HG03139 (cell line): ENCODE data around the gene TRIM65.
"Not testable (repeated sequence)": the region's sequence is repeated elsewhere in the genome, so short reads cannot be mapped to it uniquely, and the experiment has no call there.

Experiments
- ATAC-seq: cut with Tn5 transposase; IDR thresholded peaks from one replicate; pipeline ENCODE4 v1.9.1; 2021; ENCODE audit not compliant: unreplicated experiment

TRIM65 gene

GRCh38 chr17:75876190-75876937, 20.4 kb downstream of the TRIM65 start:
- no peak for ATAC-seq

DNA sequence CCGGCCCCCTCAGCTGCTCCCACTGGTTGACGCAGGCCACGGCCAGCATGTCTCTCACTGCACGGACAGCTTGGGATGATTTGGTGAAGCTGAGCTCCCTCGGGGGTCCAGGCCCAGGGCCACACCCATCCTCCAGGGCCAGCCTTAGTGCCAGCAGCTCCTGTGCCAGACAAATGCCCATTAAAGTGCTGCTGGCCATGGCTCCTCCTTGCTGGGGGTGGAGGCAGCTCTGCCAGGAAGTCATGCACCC, 20.9 kb downstream of the TRIM65 start:
- no peak for ATAC-seq

- no peak for ATAC-seq
These were observed 21.4 kb downstream of the TRIM65 start for GRCh38 chr17:75875182-75875939.

- no peak for ATAC-seq
These were observed 22.2 kb downstream of the TRIM65 start for GRCh38 chr17:75874323-75875181.

DNA sequence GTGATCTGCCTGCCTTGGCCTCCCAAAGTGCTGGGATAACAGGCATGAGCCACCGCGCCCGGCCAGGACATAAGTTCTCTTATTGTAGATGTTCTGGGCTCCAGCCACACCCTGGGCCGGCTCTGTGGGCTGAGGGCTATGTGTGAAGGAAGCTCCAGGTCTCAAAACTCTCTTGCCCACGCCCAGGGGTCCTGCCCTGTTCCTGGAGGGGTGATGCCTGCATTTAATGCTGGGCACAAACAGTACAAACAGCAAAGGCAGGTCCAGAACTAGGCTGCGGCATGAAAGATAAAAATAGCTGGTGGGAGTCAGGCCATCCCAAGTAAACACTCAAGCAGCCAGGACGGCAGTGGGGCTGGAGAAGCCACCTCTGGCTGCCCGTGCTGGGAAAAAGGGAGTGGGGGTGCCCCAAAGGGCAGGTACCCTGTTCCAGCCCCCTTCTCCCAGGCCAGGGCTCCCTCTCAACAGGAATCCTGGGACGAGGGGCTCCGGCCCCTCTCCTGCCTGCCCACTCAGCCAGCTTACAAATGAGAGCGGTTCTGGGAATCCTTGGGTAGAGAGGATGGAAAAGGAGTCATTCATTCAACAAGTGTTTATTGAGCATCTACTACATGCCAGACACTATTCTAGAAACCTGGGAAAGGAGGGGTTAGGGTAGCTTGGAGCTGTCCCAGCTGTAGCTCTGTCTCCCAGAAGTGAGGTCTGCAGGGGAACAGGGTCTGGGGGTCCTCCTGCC, 23.0 kb downstream of the TRIM65 start:
- no peak for ATAC-seq

DNA sequence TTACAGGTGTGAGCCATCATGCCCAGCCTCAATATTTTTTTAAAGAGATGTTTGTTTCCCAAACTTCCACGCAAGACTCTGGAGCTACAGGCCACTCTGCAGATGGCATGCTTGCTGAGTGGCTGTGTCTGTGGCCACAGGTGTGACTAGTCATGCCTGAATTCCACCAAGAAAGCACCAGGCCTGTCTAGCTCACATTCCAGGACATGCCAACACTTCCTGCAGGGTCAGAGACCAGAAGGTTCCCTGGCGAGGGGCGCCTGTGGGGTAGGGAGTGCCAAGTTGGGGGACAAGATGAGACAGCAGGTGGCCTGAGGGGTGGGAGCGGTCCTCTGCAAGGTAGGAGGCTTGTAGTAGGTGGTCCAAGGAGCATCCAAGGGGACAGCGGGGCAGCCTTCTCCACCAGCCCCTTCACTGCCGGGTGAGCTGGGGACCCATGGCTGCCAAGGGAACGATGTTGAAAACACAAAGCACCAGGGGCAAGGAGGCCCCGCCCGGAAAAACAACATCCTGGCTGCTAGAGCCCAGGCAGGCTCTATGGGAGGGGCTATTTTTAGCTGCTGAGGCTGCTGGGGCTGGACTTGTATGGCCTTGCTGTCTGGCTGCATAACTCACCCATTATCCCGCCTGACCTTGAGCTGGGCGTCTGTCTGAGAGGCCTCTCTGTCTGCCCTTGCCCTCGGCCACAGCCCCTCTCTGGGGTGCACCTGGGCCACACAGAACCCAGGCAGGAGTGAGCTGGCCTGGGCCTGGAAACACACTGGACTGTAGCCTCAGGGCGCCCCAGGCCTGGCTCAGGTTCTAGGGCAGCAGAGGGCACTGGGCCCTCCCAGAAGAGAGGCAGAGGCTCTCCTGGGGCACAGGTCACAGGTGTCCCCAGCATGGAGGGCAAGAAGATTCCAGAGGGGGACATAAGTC, 24.1 kb downstream of the TRIM65 start:
- no peak for ATAC-seq

DNA sequence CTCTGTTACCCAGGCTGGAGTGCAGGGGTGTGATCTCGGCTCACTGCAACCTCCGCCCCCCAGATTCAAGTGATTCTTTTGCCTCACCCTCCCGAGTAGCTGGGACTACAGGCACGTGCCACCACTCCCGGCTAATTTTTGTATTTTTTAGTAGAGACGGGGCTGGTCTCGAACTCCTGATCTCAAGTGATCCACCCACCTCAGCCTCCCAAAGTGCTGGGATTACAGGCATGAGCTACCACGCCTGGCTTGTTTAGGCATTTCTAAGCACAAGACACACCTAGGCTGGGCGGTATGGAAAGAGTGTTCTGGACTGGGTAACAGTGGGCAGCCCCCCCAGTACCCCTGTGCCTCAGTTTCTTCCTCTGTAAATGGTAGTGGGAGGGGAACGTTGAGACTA, 26.5 kb downstream of the TRIM65 start:
- not testable (repeated sequence) for ATAC-seq

DNA sequence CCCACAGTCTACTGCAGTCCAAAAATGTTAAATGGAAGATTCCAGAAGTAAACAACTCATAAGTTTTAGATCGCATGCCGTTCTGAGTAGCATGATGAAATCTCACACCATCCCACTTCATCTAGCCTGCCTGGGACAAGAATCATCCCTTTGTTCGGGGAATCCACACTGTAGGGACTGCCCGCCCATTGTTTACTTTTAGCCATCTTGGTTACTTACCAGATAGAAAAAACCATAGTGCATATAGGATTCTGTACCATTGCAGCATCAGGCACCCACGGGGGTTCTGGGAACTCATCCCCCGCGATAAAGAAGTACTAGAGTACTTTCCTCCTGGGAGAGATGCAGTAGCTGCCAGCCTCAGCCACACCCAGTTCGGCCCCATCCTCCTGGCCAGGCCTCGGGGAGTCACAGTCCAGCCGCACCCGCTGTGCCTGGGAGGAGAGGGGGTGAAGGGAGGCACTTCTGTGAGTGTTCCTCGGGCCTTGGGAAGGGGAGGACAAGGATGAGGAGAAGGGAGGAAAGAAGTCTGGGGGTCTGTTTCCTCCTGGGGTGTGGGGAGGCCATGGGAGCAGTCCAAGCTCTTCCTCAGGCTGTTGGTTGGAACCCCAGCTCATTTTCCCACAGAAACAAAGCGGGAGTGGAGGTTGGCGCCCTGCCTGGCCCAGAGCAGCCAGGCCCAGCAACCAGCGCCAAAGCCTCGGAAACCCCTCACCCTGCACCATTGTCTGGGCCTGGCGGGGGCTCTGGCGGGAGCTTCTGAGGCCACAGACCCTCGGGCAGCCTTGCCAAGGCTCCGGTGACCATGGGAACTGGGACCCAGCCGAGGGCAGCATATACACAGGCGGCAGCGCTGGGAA, 27.2 kb downstream of the TRIM65 start:
- ATAC-seq: no peak

DNA sequence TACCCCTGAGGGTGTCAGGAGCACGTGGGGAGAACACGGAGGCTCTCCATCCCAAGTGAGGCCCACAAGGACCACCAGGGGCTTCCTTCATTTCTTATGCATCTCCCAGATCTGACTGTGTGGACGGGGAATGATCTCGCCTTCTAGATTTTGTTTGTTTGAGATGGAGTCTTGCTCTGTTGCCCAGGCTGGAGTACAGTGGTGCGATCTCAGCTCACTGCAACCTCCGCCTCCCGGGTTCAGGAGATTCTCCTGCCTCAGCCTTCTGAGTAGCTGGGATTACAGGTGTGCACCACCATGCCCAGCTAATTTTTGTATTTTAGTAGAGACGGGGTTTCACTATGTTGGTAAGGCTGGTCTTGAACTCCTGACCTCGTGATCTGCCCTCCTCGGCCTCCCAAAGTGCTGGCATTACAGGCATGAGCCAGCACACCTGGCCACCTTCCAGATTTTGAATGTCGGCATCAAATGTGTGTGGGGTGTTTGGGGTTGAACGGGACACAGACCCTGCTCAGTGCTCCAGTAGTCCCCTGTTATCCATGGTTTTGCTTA, 27.9 kb downstream of the TRIM65 start:
- ATAC-seq: not testable (repeated sequence)

GRCh38 chr17:75865404-75866188, 31.2 kb downstream of the TRIM65 start:
- not testable (repeated sequence) for ATAC-seq

DNA sequence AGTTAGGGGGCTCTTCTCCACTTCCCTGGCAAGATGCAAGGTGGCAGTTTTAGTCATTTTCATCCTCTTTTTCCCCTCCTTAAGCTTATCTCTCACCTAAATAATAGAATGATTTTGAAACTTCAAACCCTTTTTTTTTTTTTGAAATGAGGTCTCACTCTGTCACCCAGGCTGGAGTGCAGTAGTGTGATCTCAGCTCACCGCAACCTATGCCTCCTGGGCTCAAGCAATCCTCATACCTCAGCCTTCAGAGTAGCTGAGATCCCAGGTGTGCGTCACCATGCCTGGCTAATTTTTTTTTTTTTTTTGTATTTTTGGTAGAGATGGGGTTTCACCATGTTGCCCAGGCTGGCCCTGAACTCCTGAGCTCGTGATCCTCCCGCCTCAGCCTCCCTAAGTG, 31.9 kb downstream of the TRIM65 start:
- ATAC-seq: not testable (repeated sequence)

- ATAC-seq: peak; percentile 80
These were observed 32.3 kb downstream of the TRIM65 start for GRCh38 chr17:75864448-75864871.

GRCh38 chr17:75861927-75862317, 34.8 kb downstream of the TRIM65 start:
- ATAC-seq: no peak

GRCh38 chr17:75859358-75859757, 37.4 kb downstream of the TRIM65 start:
- not testable (repeated sequence) for ATAC-seq

GRCh38 chr17:75856062-75856756, 40.5 kb downstream of the TRIM65 start:
- peak; percentile 30 for ATAC-seq

DNA sequence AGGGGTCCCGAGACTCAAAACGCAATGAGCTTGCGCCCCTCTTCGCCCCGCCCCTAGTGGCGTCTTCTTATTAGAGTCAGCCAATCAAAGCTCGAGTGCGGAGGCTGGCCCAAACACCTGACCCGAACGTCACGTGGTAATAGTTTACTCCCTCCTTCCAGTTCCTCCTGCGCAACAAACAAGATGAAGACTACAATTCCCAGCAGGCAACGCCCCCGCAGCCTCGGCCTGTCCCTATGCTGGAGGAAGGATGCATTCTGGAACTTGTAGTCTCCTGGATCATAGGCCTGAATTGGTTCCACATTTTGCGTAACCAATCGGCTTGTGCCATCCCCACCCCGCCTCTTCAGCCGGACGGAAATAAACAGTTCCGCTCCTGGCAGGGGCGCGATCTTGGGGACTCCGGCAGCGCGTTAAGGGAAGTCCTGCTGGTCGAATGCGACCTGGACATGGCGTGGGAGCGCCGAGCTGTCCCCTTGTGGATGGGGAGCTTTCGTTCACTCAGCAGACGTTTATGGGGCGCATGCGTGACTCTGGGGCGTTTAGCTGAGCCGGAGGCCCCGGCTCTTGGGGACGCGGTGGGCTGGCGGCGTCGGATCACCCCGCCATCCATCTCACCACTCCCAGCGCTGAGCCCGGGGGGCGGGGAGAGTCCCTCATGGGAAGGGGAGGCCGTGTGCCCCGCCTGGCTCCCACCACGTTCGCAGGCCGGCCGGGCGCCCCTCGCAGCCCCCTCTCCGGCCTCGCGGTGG, 41.3 kb downstream of the TRIM65 start, which contains the start of gene WBP2:
WBP2 (minus strand) TSS at position 26 of the 752 bp plus-strand sequence. CDS start 38 bp downstream, outside the sequence.
- ATAC-seq: peak; percentile 81
